H1 (cell line): Measurements from ENCODE around the gene ASRGL1. TPM values are rescaled to one million over a fixed set of nuclear protein-coding genes. Genes with fewer than 3 reads are reported as not detected.

Experiments used
- KDM4A ChIP-seq: IDR thresholded peaks from one replicate; pipeline ENCODE4 v1.7.1; 2012; ENCODE audit warnings: low read depth, mild to moderate bottlenecking, moderate library complexity, low read length, inconsistent platforms; ENCODE audit not compliant: severe bottlenecking
- NANOG ChIP-seq: IDR thresholded peaks from 2 replicates; pipeline ENCODE4 v1.6.1; 2011; ENCODE audit warnings: low read length, low read depth, mild to moderate bottlenecking, inconsistent platforms; ENCODE audit not compliant: insufficient read depth, poor library complexity, severe bottlenecking
- NRF1 ChIP-seq: IDR thresholded peaks from 2 replicates; pipeline ENCODE4 v1.6.1; 2011; ENCODE audit warnings: mild to moderate bottlenecking, low read depth, low read length, improper control_type of control experiment
- RAD21 ChIP-seq, 2 experiments: IDR thresholded peaks in 1 of 2; conservative IDR thresholded peaks in 1 of 2; 2 replicates each; pipeline ENCODE4 v1.6.1; 2011; ENCODE audit warnings: low read depth in 2 of 2, low read length in 2 of 2, improper control_type of control experiment in 1 of 2, inconsistent platforms in 1 of 2, mild to moderate bottlenecking in 1 of 2, moderate library complexity in 1 of 2
- TEAD4 ChIP-seq: IDR thresholded peaks from 2 replicates; pipeline ENCODE4 v1.6.1; 2012; ENCODE audit warnings: low read depth, low read length, inconsistent platforms, mixed read lengths
- polyA plus RNA-seq, 7 experiments: library from polyadenylated mRNA; depleted of rRNA in 3 of 7; stranded (reverse) in 5 of 7; unstranded in 2 of 7; fragments of >200 nt in 5 of 7; fragments of 200-250 nt in 2 of 7; gene quantifications; 1 replicate in 5 of 7; 2 replicates in 1 of 7; 4 replicates in 1 of 7; pipeline versions ENCODE4 v1.2.1 to v1.2.3, GENCODE V29; 2011 to 2013; ENCODE audit warnings: missing spikeins in 2 of 7, mixed read lengths in 2 of 7
- total RNA-seq: library from RNA; stranded (reverse); fragmentation: NEBNext Ultra II Directional; extraction: Animal tissue kit (Norgen Biotek cat#: 25700); gene quantifications from 2 replicates; pipeline ENCODE4 v1.2.1, GENCODE V29; 2021

ASRGL1 gene
- total and polyA plus RNA-seq, 2 of the 8 experiments (the other 6 are each of a cell fraction or from before 2014, with no cell fraction given), result 19.9 to 23.5 TPM

- no peak for TF ChIP-seq RAD21 (IDR thresholded peaks at IDR 0.05 in 1 of 2, conservative IDR thresholded peaks at IDR 0.05 in 1 of 2; ENCODE audit: low read depth in 2 of 2, low read length in 2 of 2)
- TF ChIP-seq NANOG, result no peak
- no peak for TF ChIP-seq KDM4A
- TF ChIP-seq NRF1, result no peak
- no peak for TF ChIP-seq TEAD4
Observed at GRCh38 chr11:62437616-62438015, 100.4 kb downstream of the ASRGL1 start (continued).
